GM12872 (cell line): ENCODE measurements around the gene PITHD1.

Experiments used
- CTCF ChIP-seq: IDR thresholded peaks from 3 replicates; pipeline ENCODE4 v1.5.1; 2011; ENCODE audit warnings: low read depth, mild to moderate bottlenecking, low read length, moderate library complexity; ENCODE audit not compliant: insufficient read depth

The PITHD1 gene

GRCh38 chr1:23799255-23799569, 21.0 kb downstream of the PITHD1 start:
- no peak for TF ChIP-seq CTCF

- TF ChIP-seq CTCF: no peak
Measured at GRCh38 chr1:23799570-23800399, 21.6 kb downstream of the PITHD1 start.

GRCh38 chr1:23800400-23801337, 22.5 kb downstream of the PITHD1 start, which contains the start of gene GALE:
GALE (minus strand) TSS chr1:23800754; CDS start chr1:23799007, 1,747 bp downstream.
- no peak for TF ChIP-seq CTCF

GRCh38 chr1:23801338-23801748, 23.1 kb downstream of the PITHD1 start:
- TF ChIP-seq CTCF: no peak

GRCh38 chr1:23801876-23802275, 23.7 kb downstream of the PITHD1 start:
- TF ChIP-seq CTCF: no peak

GRCh38 chr1:23803674-23804073, 25.5 kb downstream of the PITHD1 start:
- TF ChIP-seq CTCF: no peak

- TF ChIP-seq CTCF: peak; percentile 41
Measured at GRCh38 chr1:23804183-23804835, 26.1 kb downstream of the PITHD1 start.
